AG20443 (cell line): ENCODE data around the gene CAPN2.
"Not testable (repeated sequence)": the region's sequence is repeated elsewhere in the genome, so short reads cannot be mapped to it uniquely, and the experiment has no call there.

ENCODE experiments used
- DNase-seq: peaks from one replicate; pipeline ENCODE4 v3.0.0; 2012; ENCODE audit warnings: low spot score, mixed read lengths

Gene CAPN2

GRCh38 chr1:223739366-223740037 lies 27.2 kb downstream of the CAPN2 start:
- no peak for DNase-seq

- not testable (repeated sequence) for DNase-seq
Measured at GRCh38 chr1:223740038-223740736, 27.8 kb downstream of the CAPN2 start.

- no peak for DNase-seq
Measured at GRCh38 chr1:223741861-223742260, 29.5 kb downstream of the CAPN2 start.

- DNase-seq = no peak
Measured at GRCh38 chr1:223742856-223743517, 30.6 kb downstream of the CAPN2 start.

- DNase-seq = peak; percentile 48
Measured at GRCh38 chr1:223745731-223746130, 33.4 kb downstream of the CAPN2 start.

GRCh38 chr1:223747838-223748335 lies 35.5 kb downstream of the CAPN2 start:
- no peak for DNase-seq

- DNase-seq = peak; percentile 55
Measured at GRCh38 chr1:223748405-223748772, 36.0 kb downstream of the CAPN2 start.

GRCh38 chr1:223748773-223749733 lies 36.7 kb downstream of the CAPN2 start:
- DNase-seq = peak; percentile 85

- DNase-seq = no peak
Measured at GRCh38 chr1:223750730-223751570, 38.6 kb downstream of the CAPN2 start.

GRCh38 chr1:223751696-223752095 lies 39.4 kb downstream of the CAPN2 start:
- no peak for DNase-seq

GRCh38 chr1:223752721-223753515 lies 40.6 kb downstream of the CAPN2 start:
- no peak for DNase-seq

GRCh38 chr1:223754681-223755431 lies 42.5 kb downstream of the CAPN2 start:
- DNase-seq = no peak

- no peak for DNase-seq
Measured at GRCh38 chr1:223755432-223755792, 43.1 kb downstream of the CAPN2 start.

GRCh38 chr1:223755992-223756775 lies 43.8 kb downstream of the CAPN2 start:
- DNase-seq = no peak

GRCh38 chr1:223756806-223757700 lies 44.7 kb downstream of the CAPN2 start:
- no peak for DNase-seq

GRCh38 chr1:223758734-223759133 lies 46.4 kb downstream of the CAPN2 start:
- DNase-seq = no peak

- DNase-seq = no peak
Measured at GRCh38 chr1:223759273-223759672, 46.9 kb downstream of the CAPN2 start.

- DNase-seq = no peak
Measured at GRCh38 chr1:223760833-223761232, 48.5 kb downstream of the CAPN2 start.
